Epithelial cell of prostate (primary cell): ENCODE results near the gene SORCS2.
"Not testable (repeated sequence)": the region's sequence is repeated elsewhere in the genome, so short reads cannot be mapped to it uniquely, and the experiment has no call there.

Experiments used
- DNase-seq: peaks from one replicate; pipeline ENCODE4 v3.0.0-alpha.2; 2011; ENCODE audit warnings: low read depth, low spot score
- H3K27ac ChIP-seq: fragments of 450-650 bp; 2 replicates; pipeline ENCODE4 v1.5.1; 2017; ENCODE audit warnings: mild to moderate bottlenecking

SORCS2 gene

DNA sequence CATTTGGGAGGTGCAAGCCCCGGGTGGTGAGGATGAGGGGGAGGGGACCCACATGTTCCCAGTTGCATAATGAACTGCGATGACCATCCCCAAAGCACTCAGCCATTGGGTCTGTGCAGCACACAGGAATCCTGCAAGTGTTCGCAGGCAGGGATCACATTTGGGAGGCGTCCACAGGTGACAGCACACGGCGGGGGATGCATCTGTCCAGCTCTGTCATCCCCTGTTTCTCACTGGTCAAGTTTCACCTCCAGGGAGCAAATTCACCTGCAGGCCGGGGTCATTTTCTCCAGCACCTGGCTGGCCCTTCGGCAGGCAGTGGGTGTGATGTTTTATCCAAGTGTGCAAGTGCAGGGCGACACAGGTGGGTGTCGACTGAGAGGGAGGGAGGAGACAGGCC lies 33.3 kb upstream of the SORCS2 start:
- DNase-seq: no peak
- no peak overlapping the region for H3K27ac ChIP-seq

- DNase-seq: no peak
- no peak overlapping the region for H3K27ac ChIP-seq
Observed at GRCh38 chr4:7159923-7160322, 32.4 kb upstream of the SORCS2 start.

DNA sequence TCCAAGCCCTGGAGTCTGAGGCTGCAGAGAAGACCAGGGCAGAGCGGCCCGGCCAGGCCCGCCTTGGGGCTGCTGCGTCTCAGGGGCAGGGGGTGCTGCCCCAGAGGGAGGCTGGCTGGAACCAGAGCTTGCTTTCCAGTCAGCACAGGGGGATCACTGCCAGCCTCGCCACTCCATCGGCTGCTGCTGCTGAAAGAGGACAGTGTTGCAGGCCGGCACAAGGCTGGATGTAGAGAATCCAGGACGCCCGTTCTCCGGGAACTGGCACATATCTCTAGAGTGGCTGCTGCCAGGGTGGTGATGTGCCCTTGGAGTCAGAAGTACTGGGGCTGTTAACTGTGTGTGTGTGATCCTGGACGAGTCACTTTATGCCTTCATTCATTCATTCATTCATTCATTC lies 31.9 kb upstream of the SORCS2 start:
- no peak for DNase-seq
- no peak overlapping the region for H3K27ac ChIP-seq

DNA sequence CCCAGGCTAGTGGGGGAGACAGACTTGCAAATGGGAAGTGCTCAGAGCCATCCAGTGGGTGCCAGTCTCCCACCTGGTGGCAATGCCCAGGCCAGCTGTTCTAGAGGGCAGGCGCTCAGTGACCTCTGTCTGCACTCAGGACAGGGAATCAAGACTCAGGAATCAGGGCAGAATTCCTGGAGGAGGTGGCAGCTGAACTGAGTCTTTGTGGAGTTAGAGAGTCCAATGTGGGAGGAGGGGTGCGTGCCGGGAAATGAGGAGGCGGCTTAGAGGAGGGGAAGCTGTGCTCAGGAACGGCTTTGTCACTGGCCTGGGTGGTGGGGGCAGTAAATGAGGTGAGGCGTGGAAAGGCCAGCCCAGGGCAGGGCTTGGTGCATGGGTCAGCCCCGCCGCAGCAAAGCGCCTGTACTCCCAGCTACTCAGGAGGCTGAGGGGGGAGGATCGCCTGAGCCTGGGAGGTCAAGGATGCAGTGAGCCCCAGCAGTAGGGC lies 31.3 kb upstream of the SORCS2 start:
- no peak for DNase-seq
- H3K27ac ChIP-seq: no peak overlapping the region

- no peak overlapping the region for H3K27ac ChIP-seq
- no peak for DNase-seq
Observed at GRCh38 chr4:7161721-7162214, 30.6 kb upstream of the SORCS2 start.

DNA sequence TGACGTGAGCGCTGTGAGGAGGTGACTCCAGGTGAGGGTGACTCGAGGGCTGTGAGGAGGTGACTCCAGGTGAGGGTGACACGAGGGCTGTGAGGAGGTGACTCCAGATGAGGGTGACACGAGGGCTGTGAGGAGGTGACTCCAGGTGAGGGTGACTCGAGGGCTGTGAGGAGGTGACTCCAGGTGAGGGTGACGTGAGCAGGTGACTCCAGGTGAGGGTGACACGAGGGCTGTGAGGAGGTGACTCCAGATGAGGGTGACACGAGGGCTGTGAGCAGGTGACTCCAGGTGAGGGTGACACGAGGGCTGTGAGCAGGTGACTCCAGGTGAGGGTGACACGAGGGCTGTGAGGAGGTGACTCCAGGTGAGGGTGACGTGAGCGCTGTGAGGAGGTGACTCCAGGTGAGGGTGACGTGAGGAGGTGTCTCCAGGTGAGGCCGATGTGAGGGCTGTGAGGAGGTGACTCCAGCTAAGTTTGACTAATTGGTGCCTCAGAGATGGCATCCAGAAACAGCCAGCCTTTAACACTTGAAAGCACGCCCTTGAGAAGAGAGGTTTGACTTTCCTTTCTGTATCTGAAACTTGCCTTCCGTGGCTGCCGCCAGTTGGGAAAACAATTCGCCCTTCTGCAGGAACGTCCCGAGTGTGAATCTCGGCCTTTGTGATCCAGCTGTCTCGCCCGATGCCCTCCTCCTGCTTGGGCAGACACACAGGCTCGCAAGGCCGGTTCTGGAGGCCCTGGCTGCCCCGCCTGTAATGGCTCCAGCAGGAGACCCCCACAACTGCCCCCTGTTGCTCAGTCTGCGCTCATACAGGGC lies 27.1 kb upstream of the SORCS2 start:
- not testable (repeated sequence) for H3K27ac ChIP-seq, DNase-seq

DNA sequence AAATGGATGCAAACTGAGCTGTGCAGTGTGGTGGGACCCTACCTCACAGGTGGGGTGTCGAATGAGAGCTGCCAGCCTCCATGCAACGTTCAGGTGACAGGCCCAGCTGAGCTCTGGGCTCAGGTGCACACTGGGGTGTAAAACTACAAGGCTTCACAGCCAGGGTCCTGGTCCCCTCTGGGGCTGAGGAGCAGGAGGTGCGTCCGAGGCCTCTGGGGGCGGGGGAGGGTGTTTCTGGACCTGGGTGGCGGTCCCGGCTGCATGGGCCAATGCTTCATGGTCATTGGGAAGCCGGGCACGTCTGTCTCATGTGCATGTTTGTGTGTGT lies 26.5 kb upstream of the SORCS2 start:
- no peak overlapping the region for H3K27ac ChIP-seq
- no peak for DNase-seq

- H3K27ac ChIP-seq: no peak overlapping the region
- DNase-seq: no peak
Observed at GRCh38 chr4:7166237-7166636, 26.1 kb upstream of the SORCS2 start.

GRCh38 chr4:7166981-7167700 lies 25.2 kb upstream of the SORCS2 start:
- H3K27ac ChIP-seq: no peak overlapping the region
- no peak for DNase-seq

DNA sequence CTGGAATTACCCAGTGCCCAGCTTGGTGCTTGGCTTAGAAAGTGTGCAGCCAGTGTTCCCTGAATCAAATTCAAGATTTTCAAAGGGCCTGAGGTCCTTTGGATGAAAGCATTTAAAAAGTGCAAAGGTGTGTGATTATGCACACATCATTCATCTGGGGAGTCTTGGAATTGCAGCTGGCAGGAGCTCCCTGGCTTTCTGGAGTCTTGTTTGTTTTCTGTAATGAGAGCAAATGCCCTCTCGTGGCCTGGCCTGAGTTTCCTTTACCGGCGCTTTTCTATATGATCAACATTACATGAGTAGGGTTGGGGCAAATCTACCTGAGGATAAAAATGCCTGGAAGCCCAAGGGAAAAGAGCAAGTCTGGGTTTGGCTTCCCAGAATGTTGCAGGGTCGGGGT lies 24.6 kb upstream of the SORCS2 start:
- no peak overlapping the region for H3K27ac ChIP-seq
- no peak for DNase-seq

- no peak for DNase-seq
Observed at GRCh38 chr4:7168106-7168505, 24.2 kb upstream of the SORCS2 start.

DNA sequence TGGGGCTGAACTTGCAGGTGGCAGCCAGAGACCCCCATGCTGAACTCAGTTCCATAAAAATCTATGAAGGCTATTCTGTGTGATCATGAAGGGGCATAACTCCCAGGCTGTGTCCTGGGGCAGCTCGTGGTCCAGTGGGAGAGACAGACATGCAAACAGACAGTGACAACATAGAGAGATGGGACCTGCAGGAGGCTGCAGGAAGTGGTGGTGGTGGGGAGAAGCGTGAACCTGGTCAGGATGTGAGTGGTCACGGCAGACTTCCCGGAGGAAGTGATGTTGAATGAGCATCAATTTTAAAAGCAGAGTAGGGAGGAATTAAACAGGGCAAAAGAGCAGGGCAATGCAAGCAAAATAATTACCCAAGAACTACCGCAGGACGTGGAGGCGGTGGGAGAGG lies 23.2 kb upstream of the SORCS2 start:
- DNase-seq: no peak
- no peak overlapping the region for H3K27ac ChIP-seq

More at GRCh38 chr4:7168106-7168505, 24.2 kb upstream of the SORCS2 start:
- H3K27ac ChIP-seq: no peak overlapping the region

- no peak for DNase-seq
- H3K27ac ChIP-seq: no peak overlapping the region
Observed at GRCh38 chr4:7170012-7170411, 22.3 kb upstream of the SORCS2 start.

GRCh38 chr4:7171191-7171900 lies 21.0 kb upstream of the SORCS2 start:
- DNase-seq: no peak
- no peak overlapping the region for H3K27ac ChIP-seq

DNA sequence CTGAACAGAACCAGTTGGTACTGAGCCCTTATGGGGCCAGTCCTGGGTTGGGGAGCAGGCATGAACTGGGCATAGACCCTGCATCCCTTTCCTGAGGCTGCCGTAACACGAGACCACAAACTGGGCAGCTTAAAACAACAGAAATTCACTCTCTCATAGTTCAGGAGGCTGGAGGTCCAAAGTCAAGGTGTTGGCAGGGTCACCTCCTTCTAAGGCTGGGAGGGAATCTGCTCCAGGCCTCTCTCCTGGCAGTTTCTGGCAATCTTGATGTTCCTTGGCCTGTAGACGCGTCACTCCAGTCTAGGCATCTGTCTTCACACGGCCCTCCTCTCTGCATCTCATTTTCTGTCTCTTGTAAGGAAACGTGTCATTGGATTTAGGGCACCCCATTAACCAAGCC lies 19.8 kb upstream of the SORCS2 start:
- no peak for DNase-seq

DNA sequence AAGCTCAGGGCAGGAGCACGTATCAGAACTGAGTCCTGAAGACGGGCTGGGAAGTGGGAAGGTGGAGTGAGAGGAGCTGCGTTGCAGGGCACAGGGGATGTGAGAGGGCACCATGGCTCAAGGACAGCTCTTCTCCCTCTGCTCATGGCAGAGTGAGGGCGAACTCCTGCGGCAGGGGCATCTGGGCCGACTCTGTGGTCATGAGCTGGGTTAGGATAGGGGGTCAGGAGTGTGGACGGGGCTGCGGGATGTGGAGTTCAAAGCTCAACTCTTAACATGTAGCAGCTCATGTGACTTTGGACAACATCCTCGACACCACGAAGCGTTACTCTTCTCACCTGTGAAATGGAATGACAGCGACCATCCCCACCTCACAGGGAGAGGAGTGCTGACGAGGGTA lies 19.4 kb upstream of the SORCS2 start:
- no peak for DNase-seq

More for the DNA sequence above, 19.8 kb upstream of the SORCS2 start:
- no peak overlapping the region for H3K27ac ChIP-seq

DNA sequence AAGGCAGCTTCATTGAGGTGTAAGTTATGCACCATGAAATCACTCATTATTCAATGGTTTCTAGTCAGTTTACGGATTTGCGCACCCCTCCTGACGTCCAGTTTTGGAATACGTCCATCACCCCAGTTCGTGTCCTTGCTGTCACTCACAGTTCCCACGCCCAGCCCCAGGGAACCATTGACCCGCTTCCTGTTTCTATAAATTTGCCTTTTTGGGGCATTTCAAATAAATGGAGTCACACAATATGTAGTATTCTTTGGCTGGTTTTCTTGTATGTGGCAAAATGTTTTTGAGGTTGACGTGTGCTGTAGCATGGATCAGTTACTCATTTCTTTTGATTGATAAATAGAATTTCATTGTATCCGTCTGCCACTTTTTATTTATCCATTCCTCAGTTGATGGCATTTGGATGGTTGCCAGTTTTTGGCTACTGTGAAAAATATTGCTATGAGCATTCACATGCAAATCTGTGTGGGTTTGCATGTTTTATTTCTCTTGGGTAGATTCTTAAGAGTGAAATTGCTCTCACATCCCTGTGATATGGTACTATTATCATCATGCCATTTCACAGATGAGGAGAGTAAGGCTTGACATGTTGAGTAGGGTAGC lies 18.4 kb upstream of the SORCS2 start:
- no peak overlapping the region for H3K27ac ChIP-seq
- no peak for DNase-seq

More for the DNA sequence above, 19.4 kb upstream of the SORCS2 start:
- H3K27ac ChIP-seq: no peak overlapping the region

DNA sequence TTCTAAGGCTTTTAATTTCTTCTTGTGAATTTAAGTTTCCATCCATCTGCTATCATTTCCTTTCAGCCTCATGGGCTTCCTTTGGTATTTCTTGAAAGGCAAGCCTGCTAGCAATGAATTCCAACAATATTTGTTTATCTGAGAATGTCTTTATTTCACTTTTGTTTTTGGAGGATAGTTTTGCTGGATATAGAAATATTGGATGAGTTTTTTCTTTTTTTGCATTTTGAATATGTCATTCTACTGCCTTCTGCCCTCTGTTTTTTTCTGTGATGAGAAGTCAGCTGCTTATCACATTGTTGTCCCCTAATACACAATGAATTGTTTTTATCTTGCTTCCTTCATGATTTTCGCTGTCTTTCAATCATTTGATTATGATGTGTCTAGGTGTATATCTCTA lies 13.2 kb upstream of the SORCS2 start:
- no peak overlapping the region for H3K27ac ChIP-seq
- no peak for DNase-seq

DNA sequence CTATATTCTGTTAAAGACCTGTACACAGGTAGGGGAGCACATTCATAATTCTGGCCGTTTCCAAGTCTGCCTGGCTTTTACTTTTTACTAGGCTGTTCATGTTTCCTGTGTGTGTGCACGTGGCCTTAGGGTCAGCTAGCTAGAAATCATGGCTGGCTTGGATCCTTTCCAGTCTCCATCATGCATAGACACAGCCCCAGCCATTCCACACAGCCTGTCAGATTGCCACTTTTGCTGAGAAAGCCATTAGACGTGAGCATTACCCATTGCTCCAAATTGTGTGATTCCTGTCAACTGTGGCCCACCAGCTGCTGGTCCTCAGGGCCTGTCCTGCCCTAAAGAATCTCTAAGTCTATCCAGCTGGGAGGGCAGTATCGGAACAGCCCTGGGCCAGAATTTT lies 11.4 kb upstream of the SORCS2 start:
- no peak overlapping the region for H3K27ac ChIP-seq

GRCh38 chr4:7182616-7183015 lies 9.7 kb upstream of the SORCS2 start:
- H3K27ac ChIP-seq: no peak overlapping the region
- no peak for DNase-seq

More for the DNA sequence above, 11.4 kb upstream of the SORCS2 start:
- no peak for DNase-seq
